Peyer's patch (tissue), 4 donors: ENCODE measurements around the gene EFS.

Experiments
- POLR2A ChIP-seq, 2 donors: fragments of 450-650 bp; IDR thresholded peaks; one replicate each; pipeline ENCODE4 v1.5.1; 2017; ENCODE audit warnings: antibody characterized with exemption in 2 of 2, mild to moderate bottlenecking in 2 of 2, moderate library complexity in 2 of 2
- TF ChIP-seq, protein P1 (sequence below), 6 experiments: fragments of 450-650 bp in 4 of 6; fragments of 200-600 bp in 2 of 6; sonication (generic) in 1 of 6; IDR thresholded peaks; one replicate each; pipeline ENCODE4 v1.5.1; 2017 to 2019; ENCODE audit warnings: antibody characterized with exemption in 6 of 6, mild to moderate bottlenecking in 3 of 6, moderate library complexity in 1 of 6

DNA sequence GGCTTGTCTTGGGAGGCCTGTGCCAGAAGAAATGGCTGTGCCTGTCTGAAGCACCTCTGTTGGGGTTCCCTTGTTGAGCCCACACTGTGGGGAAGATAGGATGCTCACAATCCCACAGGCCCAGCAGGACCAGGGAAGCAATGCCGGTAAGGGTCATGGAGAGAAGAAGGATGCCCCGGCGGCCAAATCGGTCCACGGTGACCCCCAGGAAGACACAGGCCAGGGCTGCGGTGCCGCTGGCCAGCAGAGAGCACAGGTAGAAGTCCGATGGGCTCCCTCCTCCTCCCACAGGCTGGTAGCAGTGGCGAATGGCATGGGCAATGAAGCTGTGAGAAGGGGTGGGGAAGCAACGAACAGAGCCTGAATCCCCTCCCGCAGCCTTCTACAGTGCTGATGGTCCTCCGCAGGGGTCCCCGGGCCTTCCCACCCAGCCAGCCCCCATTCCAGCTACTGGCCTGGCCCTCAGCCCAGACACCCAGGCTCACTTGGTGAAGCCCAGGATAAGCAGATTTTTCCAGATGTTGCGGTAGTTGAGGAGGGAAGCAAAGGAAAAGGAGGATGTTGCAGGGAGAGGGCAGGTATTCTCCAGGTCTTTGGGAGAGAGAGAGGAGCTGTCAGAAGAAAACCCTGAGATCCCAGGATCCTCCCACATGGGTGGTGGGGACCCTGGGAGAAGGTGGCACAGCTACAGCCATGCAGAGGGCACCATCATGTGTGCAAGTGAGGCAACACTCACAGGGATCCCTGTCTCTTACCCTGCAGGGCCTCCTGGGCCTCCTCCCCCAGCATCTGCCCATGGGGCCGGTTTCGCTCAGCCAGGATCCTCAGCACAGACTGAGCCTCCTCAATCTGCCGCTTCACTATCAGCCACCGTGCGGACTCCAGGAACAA is 17.3 kb downstream of the EFS start:
- TF ChIP-seq, protein P1, sequence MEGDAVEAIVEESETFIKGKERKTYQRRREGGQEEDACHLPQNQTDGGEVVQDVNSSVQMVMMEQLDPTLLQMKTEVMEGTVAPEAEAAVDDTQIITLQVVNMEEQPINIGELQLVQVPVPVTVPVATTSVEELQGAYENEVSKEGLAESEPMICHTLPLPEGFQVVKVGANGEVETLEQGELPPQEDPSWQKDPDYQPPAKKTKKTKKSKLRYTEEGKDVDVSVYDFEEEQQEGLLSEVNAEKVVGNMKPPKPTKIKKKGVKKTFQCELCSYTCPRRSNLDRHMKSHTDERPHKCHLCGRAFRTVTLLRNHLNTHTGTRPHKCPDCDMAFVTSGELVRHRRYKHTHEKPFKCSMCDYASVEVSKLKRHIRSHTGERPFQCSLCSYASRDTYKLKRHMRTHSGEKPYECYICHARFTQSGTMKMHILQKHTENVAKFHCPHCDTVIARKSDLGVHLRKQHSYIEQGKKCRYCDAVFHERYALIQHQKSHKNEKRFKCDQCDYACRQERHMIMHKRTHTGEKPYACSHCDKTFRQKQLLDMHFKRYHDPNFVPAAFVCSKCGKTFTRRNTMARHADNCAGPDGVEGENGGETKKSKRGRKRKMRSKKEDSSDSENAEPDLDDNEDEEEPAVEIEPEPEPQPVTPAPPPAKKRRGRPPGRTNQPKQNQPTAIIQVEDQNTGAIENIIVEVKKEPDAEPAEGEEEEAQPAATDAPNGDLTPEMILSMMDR (IDR thresholded peaks at IDR 0.05): no peak
- no peak for TF ChIP-seq POLR2A (IDR thresholded peaks at IDR 0.05)
